Stimulated activated CD4-positive, alpha-beta T cell treated with anti-CD3 and anti-CD28 coated beads, Interleukin-12 subunit alpha, Interleukin-12 subunit beta, amount 100 ng/mL, for 48 hours (primary cell): ENCODE data around the gene RCCD1.
"Not testable (repeated sequence)": the region's sequence is repeated elsewhere in the genome, so short reads cannot be mapped to it uniquely, and the experiment has no call there.

Experiments used
- DNase-seq, 3 donors: peaks; one replicate each; pipeline ENCODE4 v3.0.0-alpha.2; 2020; ENCODE audit warnings: low read depth in 2 of 3, low spot score in 1 of 3

The RCCD1 gene, protein sequence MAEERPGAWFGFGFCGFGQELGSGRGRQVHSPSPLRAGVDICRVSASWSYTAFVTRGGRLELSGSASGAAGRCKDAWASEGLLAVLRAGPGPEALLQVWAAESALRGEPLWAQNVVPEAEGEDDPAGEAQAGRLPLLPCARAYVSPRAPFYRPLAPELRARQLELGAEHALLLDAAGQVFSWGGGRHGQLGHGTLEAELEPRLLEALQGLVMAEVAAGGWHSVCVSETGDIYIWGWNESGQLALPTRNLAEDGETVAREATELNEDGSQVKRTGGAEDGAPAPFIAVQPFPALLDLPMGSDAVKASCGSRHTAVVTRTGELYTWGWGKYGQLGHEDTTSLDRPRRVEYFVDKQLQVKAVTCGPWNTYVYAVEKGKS

DNA sequence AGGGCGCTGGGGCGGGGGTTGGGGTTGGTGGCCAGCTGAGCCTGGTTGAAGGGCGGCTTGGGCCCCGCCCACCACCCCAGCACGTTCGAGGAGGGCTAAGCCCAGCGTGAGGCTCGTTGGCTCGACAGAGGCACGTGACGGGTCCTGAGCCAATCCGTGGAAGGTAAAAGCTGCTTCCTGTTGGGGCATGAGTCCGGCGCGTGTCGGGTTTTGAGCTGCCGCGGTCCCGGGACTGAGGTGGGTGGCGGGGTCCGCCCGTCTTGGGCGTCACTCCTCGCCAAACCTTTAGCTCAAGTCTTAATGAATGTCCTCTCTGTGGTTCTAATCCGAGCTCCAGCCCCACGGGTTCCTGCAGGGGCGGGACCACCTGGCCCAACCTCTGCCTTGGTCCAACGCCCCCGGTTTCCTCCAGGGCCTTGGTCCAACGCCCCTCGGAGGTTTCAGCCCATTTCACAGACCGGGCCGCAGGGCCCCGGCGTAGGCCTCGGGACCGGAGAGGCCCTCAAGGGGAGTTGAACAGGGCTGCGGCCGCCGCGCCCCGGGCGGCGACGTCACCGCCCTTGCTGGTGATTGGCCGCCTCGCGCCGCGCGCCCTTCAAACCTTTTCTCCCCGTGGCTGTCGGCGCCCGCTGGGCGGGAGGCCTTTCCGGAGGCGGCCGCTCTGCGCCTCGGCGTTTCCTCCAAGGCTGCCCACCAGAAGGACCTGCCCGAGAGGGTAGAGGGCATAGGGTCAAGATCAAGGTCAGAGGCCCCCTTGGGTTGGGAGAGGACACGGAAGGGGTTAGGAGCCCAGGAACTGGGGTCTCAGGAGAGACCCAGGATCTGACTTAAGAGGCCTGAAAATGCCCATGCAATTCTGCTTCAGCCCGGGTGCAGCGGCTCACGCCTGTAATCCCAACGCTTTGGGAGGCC lies at the start of gene RCCD1:
RCCD1 (plus strand) TSS at position 173 of the 912 bp plus-strand sequence. CDS start 1,851 bp downstream, outside the sequence.
- peak; percentile 83 to 89 (median 88) for DNase-seq

DNA sequence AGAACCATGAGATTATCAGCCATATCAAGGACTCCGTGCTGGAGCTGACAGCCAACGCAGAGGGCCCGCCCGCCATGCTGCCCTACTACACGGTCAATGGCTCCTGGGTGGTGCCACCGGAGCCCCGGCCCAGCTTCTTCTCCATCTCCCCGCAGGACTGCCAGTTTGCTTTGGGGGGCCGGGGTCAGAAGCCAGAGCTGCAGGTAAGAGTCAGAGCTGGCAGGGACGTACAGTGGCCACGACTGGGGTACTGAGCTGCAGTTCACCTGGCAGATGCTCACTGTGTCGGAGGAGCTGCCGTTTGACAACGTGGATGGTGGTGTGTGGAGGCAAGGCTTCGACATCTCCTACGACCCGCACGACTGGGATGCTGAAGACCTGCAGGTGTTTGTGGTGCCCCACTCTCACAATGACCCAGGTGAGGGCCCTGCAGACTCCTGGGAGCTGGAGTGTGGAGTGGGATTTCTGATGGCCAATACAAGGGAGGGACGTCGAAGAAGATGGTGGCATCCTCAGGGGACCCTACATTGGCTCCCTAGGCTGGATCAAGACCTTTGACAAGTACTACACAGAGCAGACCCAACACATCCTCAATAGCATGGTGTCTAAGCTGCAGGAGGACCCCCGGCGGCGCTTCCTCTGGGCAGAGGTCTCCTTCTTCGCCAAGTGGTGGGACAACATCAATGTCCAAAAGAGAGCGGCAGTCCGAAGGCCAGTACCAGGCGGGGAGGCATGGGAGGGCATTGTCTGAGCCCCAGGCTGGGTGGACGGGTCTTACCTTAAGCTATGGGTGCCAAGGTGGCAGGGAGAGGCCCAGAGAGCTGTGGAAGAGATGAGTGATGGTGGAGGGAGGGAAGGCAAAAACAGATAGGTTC lies 49.1 kb upstream of the RCCD1 start:
- no peak for DNase-seq

DNA sequence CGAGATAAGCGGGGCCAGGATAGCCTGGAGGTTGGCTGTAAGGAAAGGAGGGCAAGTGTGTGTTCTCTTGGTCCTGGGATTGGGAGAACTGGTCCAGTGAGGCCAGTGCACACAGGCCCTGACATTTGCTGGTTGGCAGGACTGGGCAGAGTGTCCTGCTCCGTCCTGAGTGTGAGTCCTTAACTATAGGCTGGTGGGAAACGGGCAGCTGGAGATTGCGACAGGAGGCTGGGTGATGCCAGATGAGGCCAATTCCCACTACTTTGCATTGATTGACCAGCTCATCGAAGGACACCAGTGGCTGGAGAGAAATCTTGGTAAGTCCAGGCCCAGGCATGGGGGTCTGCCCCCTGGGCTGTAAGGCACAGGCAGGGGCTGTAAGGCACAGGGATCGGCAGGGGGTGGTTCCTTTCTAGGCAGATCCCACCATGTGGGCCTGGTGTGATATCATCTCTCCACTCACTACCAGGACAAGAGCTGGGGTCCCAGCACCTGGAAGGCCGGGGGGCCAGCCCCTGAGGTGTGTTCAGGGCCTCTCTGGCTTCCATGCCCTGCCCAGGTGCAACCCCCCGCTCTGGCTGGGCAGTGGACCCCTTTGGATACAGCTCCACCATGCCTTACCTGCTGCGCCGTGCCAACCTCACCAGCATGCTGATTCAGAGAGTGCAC lies 48.4 kb upstream of the RCCD1 start:
- no peak for DNase-seq

DNA sequence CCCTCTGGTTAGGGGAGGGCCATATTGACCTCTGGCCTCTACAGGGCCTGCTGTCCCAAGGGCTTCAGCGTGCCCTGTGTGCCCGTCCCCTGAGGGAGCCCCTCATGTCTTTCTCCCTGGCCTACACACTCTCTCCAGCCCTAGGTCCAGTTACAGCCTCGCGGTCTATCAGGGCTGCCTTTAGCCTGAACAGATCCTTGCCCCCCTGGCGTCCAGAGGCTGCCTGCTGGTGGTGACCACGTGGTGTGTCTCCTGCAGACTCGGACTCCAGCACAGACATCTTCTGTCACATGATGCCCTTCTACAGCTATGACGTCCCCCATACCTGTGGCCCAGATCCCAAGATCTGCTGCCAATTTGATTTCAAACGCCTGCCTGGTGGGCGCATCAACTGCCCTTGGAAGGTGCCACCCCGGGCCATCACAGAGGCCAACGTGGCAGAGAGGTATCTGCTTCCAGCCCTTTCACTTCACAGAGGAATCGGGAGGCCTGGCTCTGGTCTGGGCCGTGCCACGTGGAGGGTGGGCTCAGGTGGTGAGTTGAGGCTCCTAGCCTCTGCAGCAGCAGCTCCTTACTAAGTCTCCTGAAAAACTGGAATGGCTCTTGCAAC lies 47.5 kb upstream of the RCCD1 start:
- no peak for DNase-seq

DNA sequence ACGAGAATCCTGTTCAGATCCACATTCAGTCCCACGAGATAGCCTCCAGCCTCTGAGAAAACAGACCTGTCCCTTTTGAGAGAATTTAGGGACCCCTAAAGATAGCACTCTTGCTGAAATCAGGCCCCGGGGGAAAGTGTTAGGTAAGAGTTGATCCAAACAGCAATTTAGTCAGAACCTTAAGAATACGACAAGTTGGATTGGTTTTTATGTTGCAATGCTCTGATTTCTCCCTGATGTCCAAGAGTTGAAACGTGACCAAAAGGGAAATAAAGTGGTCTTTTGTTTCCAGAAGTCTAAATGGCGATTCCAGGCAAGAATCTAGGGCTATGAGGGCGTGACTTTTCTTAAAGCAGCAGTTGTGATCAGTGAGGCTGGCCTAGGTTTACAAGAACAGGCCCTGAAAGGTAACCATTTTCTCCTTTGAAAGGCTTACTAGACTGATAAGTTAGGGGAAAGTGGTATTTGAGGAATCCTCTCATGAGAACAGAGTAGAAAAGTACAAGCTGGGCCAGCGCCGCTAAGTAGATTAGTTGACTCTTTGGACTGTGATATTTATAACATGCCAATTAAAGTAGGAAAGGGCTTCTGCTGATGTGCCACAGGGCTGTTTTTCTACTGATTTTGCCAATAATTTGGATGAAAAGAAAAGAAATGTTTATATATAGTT lies 46.7 kb upstream of the RCCD1 start:
- no peak for DNase-seq

DNA sequence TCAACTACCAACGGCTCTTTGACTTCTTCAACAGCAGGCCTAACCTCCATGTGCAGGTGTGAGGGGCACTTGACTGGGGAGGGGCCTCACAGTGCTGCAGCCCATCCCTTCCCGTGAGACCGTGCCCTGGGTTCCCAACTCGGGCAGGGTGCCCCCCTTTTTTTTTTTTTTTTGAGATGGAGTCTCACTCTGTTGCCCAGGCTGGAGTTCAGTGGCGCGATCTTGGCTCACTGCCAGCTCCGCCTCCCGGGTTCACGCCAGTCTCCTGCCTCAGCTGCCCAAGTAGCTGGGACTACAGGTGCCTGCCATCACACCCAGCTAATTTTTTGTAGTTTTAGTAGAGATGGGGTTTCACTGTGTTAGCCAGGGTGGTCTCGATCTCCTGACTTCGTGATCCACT lies 45.2 kb upstream of the RCCD1 start:
- DNase-seq = not testable (repeated sequence)

DNA sequence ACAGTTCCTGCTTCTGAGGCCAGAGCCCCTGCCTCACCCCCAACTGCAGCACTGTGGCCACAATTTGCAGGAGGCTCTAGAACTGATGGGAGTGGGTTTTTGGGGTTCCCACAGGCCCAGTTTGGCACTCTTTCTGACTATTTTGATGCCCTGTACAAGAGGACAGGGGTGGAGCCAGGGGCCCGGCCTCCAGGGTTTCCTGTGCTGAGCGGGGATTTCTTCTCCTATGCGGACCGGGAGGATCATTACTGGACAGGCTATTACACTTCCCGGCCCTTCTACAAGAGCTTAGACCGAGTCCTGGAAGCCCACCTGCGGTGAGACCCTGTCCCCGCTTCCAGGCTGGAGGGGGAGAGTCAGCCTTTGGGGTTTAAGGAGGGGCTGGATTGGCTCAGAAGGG lies 44.7 kb upstream of the RCCD1 start:
- DNase-seq = no peak

DNA sequence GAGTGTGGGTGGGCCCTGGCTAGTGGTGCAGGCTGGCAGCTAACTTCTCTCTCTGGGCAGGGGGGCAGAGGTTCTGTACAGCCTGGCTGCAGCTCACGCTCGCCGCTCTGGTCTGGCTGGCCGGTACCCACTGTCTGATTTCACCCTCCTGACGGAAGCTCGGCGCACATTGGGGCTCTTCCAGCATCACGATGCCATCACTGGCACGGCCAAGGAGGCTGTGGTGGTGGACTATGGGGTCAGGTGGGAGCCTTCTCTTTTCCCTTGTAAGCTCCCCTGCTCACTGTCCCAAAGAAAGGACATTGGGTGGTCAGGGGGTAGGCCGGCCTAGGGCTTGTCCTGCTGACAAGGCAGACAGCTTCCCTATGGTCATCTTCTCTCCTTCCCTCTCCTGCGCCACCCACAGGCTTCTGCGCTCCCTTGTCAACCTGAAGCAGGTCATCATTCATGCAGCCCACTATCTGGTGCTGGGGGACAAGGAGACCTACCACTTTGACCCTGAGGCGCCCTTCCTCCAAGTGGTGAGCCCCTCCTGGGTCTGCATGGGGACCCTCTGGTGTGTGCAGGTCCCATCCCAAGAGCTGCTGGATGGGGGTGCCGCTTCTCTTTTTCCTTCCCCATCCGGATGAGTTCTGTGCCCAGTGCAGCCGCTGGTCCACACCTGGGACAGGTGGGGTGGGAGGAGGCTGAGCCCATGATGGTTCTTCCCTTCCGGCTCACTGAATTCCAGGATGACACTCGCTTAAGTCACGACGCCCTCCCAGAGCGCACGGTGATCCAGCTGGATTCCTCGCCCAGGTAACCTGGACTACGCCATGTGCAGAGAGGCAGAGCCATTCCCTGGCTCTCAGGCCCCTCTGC lies 44.0 kb upstream of the RCCD1 start:
- DNase-seq = no peak

DNA sequence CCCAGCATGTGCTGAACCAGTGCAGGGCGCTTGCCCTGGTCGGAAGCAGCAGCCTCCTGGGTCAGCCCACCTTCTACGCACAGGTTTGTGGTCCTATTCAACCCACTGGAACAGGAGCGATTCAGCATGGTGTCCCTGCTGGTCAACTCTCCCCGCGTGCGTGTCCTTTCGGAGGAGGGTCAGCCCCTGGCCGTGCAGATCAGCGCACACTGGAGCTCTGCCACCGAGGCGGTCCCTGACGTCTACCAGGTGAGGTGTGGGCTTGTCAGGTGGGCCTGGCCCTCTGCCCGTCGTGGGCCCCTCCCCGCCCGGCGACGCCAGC lies 43.4 kb upstream of the RCCD1 start:
- DNase-seq = no peak

DNA sequence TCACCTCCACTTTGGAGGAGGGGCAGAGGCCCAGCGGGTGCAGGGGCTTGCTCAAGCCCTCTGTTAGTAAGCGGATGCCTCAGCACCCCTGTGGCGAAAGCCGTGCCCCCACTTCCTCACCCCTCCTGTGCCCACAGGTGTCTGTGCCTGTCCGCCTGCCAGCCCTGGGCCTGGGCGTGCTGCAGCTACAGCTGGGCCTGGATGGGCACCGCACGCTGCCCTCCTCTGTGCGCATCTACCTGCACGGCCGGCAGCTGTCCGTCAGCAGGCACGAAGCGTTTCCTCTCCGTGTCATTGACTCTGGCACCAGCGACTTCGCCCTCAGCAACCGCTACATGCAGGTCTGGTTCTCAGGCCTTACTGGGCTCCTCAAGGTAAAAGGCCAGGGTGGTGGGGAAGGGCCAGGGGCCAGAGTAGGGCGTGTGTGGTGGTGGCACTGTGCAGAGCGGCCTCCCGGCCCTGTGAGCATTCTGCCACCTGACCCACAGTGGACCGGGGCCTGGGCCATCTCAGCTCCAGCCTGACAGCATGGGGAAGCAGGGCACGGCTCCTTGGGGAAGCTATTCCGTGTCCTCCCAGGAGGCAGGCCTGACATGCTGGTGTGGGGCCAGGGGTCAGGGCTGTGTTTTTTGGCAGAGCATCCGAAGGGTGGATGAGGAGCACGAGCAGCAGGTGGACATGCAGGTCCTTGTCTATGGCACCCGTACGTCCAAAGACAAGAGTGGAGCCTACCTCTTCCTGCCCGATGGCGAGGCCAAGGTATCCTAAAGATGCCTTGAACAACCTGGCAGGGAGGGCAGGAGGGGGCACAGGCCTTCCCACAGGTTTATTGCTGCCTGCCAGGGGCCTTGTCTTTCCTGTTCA lies 42.5 kb upstream of the RCCD1 start:
- DNase-seq = no peak

DNA sequence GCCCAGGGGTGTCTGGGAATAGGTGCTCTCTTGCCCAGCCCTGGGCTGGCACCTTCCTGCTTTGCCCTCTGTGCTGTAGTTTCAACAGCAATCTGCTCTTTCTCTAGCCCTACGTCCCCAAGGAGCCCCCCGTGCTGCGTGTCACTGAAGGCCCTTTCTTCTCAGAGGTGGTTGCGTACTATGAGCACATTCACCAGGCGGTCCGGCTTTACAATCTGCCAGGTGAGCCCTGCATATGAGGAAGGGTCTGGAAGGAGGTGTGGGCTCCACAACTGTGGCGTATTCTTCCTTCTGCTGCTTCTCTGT lies 42.0 kb upstream of the RCCD1 start:
- DNase-seq = no peak

DNA sequence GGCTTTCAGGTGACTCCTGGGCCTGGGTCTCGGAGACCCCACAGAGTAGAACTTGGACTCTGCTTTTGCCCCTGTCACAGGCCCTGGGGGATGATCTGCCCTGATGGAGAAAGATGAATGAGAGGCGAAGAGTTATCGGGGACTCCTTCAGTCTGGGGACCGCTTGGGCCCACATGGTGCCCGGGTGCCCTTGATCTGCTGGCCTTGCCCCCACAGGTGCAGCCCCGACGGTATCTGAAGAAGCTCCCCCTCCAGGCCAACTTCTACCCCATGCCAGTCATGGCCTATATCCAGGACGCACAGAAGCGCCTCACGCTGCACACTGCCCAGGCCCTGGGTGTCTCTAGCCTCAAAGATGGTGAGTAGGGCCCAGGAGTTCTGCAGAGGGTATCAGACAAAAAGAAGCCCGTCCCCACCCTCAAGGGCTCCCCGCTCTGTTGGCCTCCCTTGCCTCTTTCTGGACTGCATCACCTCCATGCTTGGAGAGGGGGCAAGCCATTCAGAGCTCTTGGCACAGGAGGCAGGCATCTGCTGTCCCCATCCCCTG lies 41.2 kb upstream of the RCCD1 start:
- DNase-seq = no peak

DNA sequence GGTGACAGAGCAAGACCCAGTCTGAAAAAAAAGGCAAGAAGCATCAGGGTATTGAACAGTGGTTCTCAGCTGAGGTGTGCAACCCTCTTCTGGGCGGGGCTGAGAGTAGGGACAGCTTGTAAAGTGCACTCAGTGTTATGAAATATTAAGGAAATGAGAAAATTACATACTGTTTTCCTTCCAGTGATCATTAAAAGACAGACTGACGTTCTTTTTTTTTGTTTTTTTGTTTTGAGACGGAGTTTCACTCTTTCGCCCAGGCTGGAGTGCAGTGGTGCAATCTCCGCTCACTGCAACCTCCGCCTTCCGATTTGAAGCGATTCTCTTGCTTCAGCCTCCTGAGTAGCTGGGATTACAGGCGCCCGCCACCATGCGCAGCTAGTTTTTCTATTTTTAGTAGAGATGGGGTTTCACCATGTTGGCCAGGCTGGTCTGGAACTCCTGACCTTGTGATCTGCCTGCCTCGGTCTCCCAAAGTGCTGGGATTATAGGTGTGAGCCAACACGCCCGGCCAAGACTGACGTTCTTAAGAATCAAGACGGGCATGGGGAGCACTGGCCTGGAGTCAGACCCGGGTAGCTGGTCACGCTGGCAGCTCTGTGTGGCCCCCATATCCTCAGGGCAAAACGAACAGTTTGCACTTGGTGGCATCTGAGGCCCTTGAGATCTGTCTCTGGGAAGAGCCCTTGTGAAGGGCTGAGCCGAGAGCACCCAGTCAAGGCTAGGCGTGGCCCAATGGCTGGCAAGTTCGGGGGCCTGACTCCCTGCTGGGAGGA lies 40.2 kb upstream of the RCCD1 start:
- DNase-seq = no peak

DNA sequence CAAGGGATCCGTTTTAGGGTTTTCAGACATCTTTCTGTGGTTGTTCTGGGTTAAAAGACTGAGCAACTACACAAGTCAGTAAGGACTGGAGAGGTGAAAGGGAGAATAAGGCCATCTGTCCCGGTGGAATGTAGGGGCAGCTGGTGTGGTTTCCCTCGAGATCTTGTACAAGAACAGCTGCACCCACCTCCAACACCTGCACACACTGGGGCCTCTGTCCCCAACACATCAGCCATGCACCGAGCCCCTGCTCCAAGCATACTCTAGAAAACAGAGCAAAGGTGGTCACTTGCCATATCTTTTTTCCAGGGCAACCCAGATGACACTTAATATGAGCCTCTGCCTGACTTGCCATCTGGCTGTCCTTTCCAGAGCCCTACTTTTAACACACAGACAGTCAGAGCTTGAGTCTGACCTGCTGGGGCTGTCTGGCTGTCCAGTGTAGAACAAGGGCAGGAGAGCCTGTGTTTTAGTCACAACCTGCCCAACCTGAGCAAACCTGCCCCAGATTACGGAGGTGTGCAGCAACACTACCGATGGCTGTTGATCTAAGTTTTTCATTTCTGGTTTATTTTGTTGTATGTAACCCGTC lies 39.4 kb upstream of the RCCD1 start:
- DNase-seq = no peak

DNA sequence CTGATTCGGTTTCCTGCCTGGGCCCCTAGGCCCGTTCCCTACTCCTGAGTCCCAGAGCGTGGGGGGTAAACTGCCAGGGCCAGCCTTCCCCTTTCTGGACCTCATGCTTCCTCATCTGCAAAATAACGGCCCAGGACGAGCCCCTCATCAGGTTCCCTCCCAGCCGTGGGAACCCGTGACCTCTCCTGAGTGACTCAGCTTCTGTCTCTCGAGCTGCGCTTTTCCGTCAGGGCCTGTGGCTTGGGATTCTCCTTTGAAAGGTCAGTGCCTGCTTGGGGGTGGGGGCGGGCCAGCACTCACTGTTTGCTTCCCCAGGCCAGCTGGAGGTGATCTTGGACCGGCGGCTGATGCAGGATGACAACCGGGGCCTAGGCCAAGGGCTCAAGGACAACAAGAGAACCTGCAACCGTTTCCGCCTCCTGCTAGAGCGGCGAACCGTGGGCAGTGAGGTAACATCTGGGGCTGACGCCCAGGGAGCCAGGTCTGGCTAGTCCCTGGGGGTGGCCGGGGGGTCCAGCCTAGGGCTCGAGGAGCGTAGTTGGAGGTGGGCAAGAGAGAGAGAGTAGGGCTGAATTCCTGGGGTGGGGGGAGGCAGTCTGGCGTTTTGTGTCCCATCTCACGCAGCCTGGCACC lies 38.8 kb upstream of the RCCD1 start:
- no peak for DNase-seq

DNA sequence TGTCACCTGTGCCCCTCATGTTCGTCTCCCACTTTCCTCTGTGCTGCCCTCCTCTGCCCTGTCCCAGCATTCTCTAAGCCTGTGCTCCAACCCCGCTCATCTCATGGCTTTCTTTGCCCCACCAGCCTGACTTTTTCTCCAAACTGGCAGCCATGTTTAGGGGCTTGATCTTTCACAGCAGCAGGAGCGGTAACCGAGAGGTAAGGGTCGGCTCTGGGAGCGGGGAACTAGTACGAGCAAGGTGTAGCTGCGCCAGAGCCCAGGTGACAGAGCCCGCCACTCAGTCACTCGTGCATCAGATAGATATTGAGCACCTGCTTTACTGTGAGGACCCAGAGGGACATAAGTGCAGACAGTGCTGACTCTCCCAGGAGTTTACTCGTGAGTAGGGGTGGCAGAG lies 38.2 kb upstream of the RCCD1 start:
- DNase-seq = no peak
